MM.1S (cell line): Measurements from ENCODE around the gene SLC22A15.
"Not testable (repeated sequence)": the region's sequence is repeated elsewhere in the genome, so short reads cannot be mapped to it uniquely, and the experiment has no call there.

Source experiments
- CTCF ChIP-seq: fragments of 300-600 bp; sonication (generic); IDR thresholded peaks from 2 replicates; pipeline ENCODE4 v1.5.1; 2016; ENCODE audit warnings: antibody characterized with exemption, low read length, mixed read lengths
- EZH2phosphoT487 ChIP-seq: fragments of 300-600 bp; sonication (generic); IDR thresholded peaks from 2 replicates; pipeline ENCODE4 v1.6.1; 2018; ENCODE audit warnings: antibody characterized with exemption, low read length

GRCh38 chr1:115971778-115972177 lies 4.5 kb upstream of the SLC22A15 start:
- TF ChIP-seq CTCF, EZH2phosphoT487: not testable (repeated sequence)
